Sciatic nerve (tissue), 2 donors: Measurements from ENCODE around the gene RAB30. TPM values are rescaled to one million over a fixed set of nuclear protein-coding genes. Genes with fewer than 3 reads are reported as not detected.

Experiments
- ATAC-seq: fragments of 200-7000 bp; cut with Tn5 transposase; one replicate; pipeline ENCODE4 v1.9.1; 2020; ENCODE audit warnings: mild to moderate bottlenecking, moderate library complexity
- DNase-seq: peaks from one replicate; pipeline ENCODE4 v3.0.0-alpha.2; 2020; ENCODE audit warnings: low spot score
- intact Hi-C: fragments of 100-400 bp; cut with DNase I; formaldehyde crosslinking; loops from one replicate; pipeline ENCODE4 v1.14.2; 2022
- total RNA-seq: library from RNA; stranded (reverse); fragmentation: NEBNext Ultra II Directional; extraction: Animal tissue kit (Norgen Biotek cat#: 25700); gene quantifications from one replicate; pipeline ENCODE4 v1.2.1, GENCODE V29; 2021
- donor health status: DM: no; HTN: no; CAD: no.
- donor health status: DM: no; HTN: no; CAD: no.

Gene RAB30
- total RNA-seq, 1 donor from 2014 or later = 57.1 TPM

DNA sequence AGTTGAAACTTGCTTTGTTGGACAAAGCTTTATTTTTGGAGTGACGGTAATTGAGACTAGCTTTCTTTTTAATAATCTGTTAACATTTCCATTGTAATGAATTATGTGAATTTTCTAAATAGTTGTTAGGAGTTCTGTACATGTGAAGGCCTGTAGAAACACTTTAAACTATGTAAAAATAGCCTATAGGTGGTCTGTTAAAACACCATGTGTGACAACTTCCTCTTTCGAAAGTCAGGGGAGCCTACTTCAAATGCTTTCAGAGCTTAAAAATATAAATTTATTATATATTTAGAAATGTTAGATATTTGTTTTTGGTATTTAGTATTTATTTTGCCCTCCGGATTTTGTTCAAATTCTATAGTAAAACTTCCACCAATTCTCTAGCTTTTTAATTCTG lies 141.5 kb downstream of the RAB30 start:
- ATAC-seq (no peak), DNase-seq (no peak)
- intact Hi-C loops = no loop called here

DNA sequence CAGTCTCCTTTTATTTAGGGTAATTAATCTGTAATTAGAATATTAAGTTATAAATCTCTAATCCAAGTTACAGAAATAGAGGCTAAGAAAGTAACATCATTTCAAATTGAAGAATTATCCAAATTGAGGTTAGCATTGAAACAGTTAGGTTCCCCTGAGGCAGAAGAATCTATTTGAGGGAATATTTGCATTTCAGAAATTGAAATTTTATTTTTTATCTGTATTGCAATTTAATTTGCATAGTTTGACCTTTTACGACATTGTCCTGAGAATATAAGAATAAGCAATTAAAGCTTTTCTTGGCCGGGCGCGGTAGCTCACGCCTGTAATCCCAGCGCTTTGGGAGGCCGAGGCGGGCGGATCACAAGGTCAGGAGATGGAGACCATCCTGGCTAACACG lies 142.6 kb downstream of the RAB30 start:
- intact Hi-C loops = no loop called here
- DNase-seq (no peak), ATAC-seq (no peak)

DNA sequence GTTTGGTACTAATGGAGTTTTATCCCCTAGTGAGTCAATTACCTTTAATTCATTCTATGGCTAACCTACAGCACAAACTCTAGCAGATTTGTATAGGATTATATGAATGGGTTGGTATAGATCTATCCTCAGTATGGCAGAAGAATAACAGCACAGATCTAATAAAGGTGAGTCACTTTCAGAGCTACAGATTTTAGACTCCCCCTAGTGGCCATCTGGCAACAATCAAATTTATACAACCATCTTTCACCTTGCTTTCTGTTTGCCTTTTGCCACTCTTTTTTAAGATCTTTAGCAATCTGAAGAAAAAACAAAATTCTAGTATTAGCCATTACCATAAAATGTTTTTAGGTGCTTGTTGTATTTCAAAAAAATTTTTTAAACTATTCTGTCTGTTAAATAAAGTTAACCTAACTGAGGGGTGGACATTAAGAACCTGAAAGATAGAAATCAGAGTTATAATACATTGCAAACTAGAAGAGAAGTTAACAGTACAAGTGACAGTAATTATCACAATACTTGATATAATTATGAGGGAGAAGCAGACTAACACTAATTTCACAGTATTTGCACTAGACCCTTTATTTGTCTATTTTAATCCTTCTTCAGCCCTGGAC lies 144.3 kb downstream of the RAB30 start:
- DNase-seq (no peak), ATAC-seq (no peak)
- intact Hi-C loops = no loop called here

DNA sequence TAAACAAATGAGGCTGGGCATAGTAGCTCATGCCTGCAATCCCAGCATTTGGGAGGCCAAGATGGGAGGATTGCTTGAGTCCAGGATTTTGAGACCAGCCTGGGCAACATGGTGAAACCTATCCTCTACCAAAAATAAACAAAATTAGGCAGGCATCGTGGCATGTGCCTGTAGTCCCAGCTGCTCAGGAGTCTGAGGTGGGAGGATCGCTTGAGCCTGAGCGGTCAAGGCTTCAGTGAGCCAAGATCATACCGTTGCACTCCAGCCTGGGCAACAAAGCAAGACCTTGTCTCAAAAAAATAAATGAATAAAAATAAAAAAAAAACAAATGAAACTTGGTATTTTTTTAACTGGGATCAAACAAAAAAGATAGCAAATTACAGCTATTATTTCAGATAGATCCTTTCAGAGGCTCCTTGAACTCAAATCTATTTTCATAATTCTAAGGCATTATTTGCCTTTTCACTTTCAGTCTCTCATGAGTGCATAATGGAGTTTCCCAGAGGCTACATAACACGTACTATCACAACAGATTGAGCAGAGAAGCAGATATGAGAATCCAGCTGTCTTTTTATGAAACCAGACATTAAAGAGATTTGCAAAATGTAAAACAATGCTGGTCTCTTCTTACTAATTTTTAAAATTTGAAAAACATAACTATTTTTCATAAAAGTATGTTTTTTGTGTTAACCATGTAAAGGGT lies 147.0 kb downstream of the RAB30 start:
- no peak for ATAC-seq
- intact Hi-C loops = no loop called here
- no peak for DNase-seq

Other genes with a start within 250 kb of the RAB30 start
- gene PRCP, start 171.5 kb downstream of the RAB30 start, total RNA-seq = 82.7 TPM
- 0.80 TPM for gene DDIAS, start 170.2 kb downstream of the RAB30 start, total RNA-seq
- 84.4 TPM for gene PCF11, start 85.2 kb upstream of the RAB30 start, total RNA-seq
- gene ANKRD42, start 121.8 kb upstream of the RAB30 start, total RNA-seq = 10.7 TPM
- gene CCDC90B, start 214.5 kb upstream of the RAB30 start, total RNA-seq = 37.2 TPM